Subcutaneous adipose tissue (tissue), 4 donors: Measurements from ENCODE around the gene UROC1. TPM values are rescaled to one million over a fixed set of nuclear protein-coding genes. Genes with fewer than 3 reads are reported as not detected.

Experiments
- total RNA-seq, 4 donors: library from RNA; depleted of rRNA; stranded (reverse); fragments of >200 nt; gene quantifications; one replicate each; pipeline ENCODE4 v1.1.0, GENCODE V29; 2016
- TF ChIP-seq, protein P1 (sequence below): fragments of 450-650 bp; IDR thresholded peaks from one replicate; pipeline ENCODE4 v1.5.1; 2016; ENCODE audit warnings: low read depth, mild to moderate bottlenecking, control low read depth, antibody characterized with exemption, moderate library complexity

UROC1 gene
- total RNA-seq, 4 donors from 2014 or later, result not detected

DNA sequence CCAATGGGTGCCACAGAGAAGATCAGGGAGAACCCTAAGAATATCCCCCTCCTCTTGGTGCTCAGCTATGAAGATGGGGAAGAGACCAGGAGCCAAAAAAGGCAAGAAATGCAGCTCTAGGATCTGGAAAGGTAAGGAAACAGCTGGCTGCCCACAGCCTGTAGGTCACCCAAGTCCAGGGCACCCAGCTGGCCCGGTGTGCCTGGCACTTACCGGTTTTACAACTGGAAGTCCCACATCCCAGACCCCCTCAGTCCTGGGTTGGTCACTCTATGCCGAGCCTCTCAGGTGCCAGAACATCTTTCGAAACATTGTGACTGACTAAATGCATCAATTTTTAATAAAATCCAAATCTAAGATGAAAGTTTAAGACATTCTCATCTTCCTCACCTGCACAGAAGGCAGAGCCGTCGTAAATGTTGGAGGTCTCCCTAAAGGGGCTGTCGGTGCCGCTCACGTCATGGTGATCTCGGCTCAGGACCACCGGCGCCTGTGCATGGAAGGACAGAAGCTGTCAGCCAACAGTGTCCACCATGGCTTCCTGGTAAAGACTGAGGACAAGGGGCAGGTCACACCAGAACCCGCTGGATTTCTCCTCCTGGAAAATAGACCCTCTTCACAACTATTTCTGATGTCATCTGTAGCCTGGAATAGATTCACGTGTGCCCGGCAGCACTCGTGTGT lies 28.5 kb downstream of the UROC1 start:
- TF ChIP-seq, protein P1, sequence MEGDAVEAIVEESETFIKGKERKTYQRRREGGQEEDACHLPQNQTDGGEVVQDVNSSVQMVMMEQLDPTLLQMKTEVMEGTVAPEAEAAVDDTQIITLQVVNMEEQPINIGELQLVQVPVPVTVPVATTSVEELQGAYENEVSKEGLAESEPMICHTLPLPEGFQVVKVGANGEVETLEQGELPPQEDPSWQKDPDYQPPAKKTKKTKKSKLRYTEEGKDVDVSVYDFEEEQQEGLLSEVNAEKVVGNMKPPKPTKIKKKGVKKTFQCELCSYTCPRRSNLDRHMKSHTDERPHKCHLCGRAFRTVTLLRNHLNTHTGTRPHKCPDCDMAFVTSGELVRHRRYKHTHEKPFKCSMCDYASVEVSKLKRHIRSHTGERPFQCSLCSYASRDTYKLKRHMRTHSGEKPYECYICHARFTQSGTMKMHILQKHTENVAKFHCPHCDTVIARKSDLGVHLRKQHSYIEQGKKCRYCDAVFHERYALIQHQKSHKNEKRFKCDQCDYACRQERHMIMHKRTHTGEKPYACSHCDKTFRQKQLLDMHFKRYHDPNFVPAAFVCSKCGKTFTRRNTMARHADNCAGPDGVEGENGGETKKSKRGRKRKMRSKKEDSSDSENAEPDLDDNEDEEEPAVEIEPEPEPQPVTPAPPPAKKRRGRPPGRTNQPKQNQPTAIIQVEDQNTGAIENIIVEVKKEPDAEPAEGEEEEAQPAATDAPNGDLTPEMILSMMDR, result no peak

DNA sequence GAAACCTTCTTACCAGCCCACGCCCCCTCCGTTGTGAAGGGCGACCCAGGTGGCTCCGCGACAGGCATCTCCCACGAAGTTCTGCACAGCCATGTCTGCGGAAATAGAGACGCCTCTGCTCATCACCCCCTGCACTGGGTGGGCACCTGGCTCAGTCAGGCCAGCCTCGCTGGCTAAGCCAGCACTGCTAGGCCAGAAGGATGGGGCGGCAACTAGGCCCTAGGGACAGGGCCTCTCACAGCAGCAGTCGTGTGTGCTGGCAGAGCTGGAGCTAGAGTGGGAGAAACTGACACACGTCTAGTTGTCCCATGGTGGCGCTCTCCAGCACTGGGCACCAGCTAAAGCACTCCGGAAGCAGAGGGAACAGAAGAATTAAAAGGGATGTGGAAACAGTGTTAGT lies 29.4 kb downstream of the UROC1 start:
- TF ChIP-seq, protein P1, result no peak

DNA sequence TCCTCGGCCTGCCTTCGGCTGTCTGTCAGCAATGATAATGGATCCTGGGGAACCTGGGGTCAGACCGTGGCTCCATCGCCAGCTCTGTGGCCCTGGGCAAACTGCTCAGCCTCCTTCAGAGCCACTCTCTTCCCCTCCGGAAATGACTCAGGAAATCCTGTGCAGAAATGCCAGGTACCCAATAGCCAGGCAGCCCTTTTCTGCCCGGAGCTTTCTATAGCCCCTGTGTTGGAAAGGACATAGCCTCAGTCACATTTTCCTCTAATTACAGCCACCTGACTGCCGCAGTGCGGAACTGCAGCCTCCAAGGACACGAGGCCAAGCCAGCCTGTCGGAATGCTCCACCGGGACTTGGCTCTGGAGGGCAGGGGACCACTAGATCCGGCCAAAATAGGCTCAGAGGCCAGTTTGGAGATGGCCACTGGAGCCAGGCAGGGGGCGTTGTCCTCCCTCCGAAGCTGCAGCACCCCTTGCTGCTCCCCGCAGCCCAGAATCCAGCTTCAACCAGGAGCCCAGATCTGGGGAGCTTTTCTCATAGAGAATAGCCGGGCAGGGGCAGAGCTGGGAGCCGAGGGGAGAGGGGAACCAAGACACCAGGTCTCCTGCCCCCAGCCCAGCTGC lies 30.3 kb downstream of the UROC1 start:
- TF ChIP-seq, protein P1, result no peak

DNA sequence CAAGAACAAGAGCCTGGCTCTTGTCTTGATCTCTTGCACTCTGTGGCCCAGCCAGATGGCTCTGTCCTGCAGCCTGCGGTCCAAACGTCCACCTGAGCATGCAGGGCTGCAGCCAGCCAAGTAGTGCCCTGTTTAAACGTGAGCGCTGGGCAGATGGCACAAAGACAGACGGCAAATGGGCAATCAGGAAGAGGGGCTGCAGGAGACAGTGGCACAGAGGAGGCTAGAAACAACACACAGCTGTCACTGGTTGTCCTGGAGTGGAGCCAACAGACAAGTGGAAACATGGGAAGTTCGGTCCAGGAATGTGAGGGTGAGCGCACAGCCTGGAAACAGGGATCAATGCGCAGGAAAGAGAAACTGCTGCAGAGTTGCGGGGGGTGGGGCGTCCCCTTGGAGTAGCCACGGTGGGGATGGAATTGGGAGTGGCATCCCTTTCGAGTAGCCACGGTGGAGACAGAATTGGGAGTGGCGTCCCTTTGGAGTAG lies 31.2 kb downstream of the UROC1 start:
- TF ChIP-seq, protein P1, result no peak

DNA sequence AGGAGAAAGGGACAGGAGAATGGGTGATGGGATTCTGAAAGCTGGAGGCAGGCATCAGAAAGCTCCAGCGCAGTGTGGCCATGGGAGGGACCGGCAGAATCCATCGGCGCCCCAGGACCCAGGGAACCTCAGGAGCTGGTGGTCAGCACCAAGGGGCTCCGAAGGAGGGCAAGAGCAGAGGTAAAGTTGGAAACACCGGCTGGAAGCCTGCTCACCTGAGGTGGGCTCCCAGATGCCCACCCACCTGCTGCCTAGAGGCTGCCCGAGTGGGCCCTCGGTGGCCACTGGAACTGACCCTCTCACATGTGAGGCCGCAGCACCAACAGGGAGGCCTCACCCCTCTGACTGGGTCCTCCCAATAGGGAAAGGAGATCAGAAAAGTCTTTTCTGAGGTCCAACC lies 31.6 kb downstream of the UROC1 start:
- TF ChIP-seq, protein P1, result no peak

DNA sequence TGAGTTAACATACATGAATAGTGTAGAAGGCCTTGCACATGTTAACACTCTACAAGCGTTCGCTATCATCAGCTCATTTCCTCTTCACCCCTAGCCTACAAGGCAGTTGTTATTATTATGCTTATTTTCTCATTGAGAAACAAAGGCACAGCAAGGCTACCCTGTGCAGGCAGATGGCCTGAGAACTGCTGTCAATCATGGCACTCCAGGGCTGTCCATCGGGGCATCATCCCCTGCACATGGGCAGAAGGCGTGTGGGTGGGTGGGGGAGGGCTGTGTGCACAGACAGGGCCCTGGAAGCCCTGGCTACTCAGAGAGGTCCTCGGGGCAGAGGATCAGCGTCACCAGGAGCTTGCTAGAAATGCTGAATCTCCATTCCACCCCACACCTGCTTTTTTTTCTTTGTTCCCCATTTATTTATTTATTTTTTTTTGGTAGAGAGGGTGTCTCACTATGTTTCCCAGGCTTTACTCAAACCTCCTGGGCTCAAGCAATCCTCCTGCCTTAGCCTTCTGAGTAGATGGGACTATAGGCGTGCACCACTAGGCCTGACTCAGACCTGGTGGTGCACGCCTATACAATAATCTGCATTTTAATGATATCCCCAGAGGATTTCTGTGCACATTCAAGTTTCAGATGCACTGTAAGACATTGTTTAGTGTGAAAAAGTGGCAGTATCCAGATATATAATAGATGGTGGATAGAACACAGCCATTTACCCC lies 32.2 kb downstream of the UROC1 start:
- TF ChIP-seq, protein P1, result no peak

DNA sequence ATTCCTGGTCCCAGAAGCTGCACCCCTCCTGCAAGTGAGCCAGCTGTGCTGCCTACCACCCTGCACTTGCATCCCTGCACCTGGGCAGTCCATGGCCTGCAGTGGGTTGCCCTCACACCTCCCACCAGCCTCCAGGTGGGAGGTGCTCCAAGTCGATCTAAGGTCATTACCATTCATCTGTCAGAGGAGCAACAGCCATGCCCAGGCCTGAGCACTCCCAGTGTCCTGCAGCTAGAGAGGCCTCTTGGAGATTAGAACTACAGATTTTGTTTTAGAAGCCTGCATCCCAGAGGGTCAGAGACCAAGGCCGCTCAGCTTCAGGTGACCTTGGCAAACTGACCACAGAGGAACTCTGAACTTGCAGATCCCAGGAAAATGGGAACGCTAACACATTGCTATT lies 32.9 kb downstream of the UROC1 start:
- TF ChIP-seq, protein P1, result no peak
